Memory B cell (primary cell): ENCODE results near the gene DUT.

Source experiments
- ATAC-seq: fragments of 150-1000 bp; cut with Tn5 transposase; 2 replicates; pipeline ENCODE4 v1.10.0; 2021; ENCODE audit warnings: low read depth, mild to moderate bottlenecking, moderate library complexity
- DNase-seq, 2 donors: peaks; one replicate each; pipeline ENCODE4 v3.0.0; 2022; ENCODE audit warnings: low spot score in 2 of 2
- H3K27ac Mint-ChIP-seq: one replicate; pipeline ENCODE4 v1.8.0; 2022; ENCODE audit warnings: mild to moderate bottlenecking, moderate library complexity, mixed read lengths
- H3K27me3 Mint-ChIP-seq: one replicate; pipeline ENCODE4 v1.8.0; 2022; ENCODE audit warnings: mixed read lengths
- H3K36me3 Mint-ChIP-seq: one replicate; pipeline ENCODE4 v1.8.0; 2022; ENCODE audit warnings: mild to moderate bottlenecking, mixed read lengths
- H3K4me1 Mint-ChIP-seq: one replicate; pipeline ENCODE4 v1.8.0; 2022; ENCODE audit warnings: mixed read lengths
- H3K4me3 Mint-ChIP-seq: one replicate; pipeline ENCODE4 v1.8.0; 2022; ENCODE audit warnings: mild to moderate bottlenecking, moderate library complexity, mixed read lengths
- H3K9me3 Mint-ChIP-seq: one replicate; pipeline ENCODE4 v1.8.0; 2022; ENCODE audit warnings: mixed read lengths

Gene DUT

GRCh38 chr15:48330855-48331795, at the start of gene DUT:
DUT (plus strand) TSS chr15:48331429; CDS start chr15:48331516, 87 bp downstream.
- ATAC-seq (peak; percentile 75), DNase-seq (peak; percentile 65 to 74)
- Mint-ChIP-seq H3K9me3 (no peaks in the 10 kb centered on the region), H3K4me3 (peak within 1 kb of the TSS; percentile 97), H3K27ac (peak within 1 kb of the TSS; percentile 88), H3K27me3 (no peaks in the 10 kb centered on the region), H3K36me3 (peaks cover 2% of the 10 kb centered on the region), H3K4me1 (peaks cover 16% of the 10 kb centered on the region)

GRCh38 chr15:48281674-48282073, 49.6 kb upstream of the DUT start:
- DNase-seq, result no peak
- no peak overlapping the region for H3K27ac Mint-ChIP-seq
- H3K36me3 Mint-ChIP-seq, result no peaks in the 10 kb centered on the region
- H3K4me1 Mint-ChIP-seq, result peaks cover 6% of the 10 kb centered on the region
- H3K4me3 Mint-ChIP-seq, result no peak overlapping the region
- peaks cover 1% of the 10 kb centered on the region for H3K27me3 Mint-ChIP-seq
- no peaks in the 10 kb centered on the region for H3K9me3 Mint-ChIP-seq
- ATAC-seq, result no peak

GRCh38 chr15:48282216-48282615, 49.0 kb upstream of the DUT start:
- H3K36me3 Mint-ChIP-seq, result no peaks in the 10 kb centered on the region
- H3K27ac Mint-ChIP-seq, result no peak overlapping the region
- ATAC-seq (no peak), DNase-seq (no peak)
- H3K27me3 Mint-ChIP-seq, result peaks cover 1% of the 10 kb centered on the region
- peaks cover 6% of the 10 kb centered on the region for H3K4me1 Mint-ChIP-seq
- no peaks in the 10 kb centered on the region for H3K9me3 Mint-ChIP-seq
- no peak overlapping the region for H3K4me3 Mint-ChIP-seq

GRCh38 chr15:48283396-48284145, 47.7 kb upstream of the DUT start:
- H3K27ac Mint-ChIP-seq, result no peak overlapping the region
- no peaks in the 10 kb centered on the region for H3K36me3 Mint-ChIP-seq
- H3K4me3 Mint-ChIP-seq, result no peak overlapping the region
- peaks cover 1% of the 10 kb centered on the region for H3K27me3 Mint-ChIP-seq
- H3K9me3 Mint-ChIP-seq, result no peaks in the 10 kb centered on the region
- no peak for DNase-seq
- ATAC-seq, result no peak
- H3K4me1 Mint-ChIP-seq, result peaks cover 6% of the 10 kb centered on the region

GRCh38 chr15:48285329-48286214, 45.7 kb upstream of the DUT start:
- ATAC-seq, result peak; percentile 74

GRCh38 chr15:48289628-48290027, 41.6 kb upstream of the DUT start:
- Mint-ChIP-seq H3K36me3 (no peaks in the 10 kb centered on the region), H3K9me3 (no peaks in the 10 kb centered on the region), H3K4me3 (no peak overlapping the region), H3K27ac (no peak overlapping the region), H3K4me1 (peaks cover 6% of the 10 kb centered on the region), H3K27me3 (peaks cover 1% of the 10 kb centered on the region)
- DNase-seq (no peak), ATAC-seq (no peak)

More at GRCh38 chr15:48285329-48286214, 45.7 kb upstream of the DUT start:
- Mint-ChIP-seq H3K36me3 (no peaks in the 10 kb centered on the region), H3K4me1 (peaks cover 6% of the 10 kb centered on the region), H3K27me3 (peaks cover 1% of the 10 kb centered on the region), H3K9me3 (no peaks in the 10 kb centered on the region), H3K27ac (no peak overlapping the region), H3K4me3 (peak overlapping the region; percentile 51)
- DNase-seq, result peak; percentile 49 to 52

- H3K9me3 Mint-ChIP-seq, result no peaks in the 10 kb centered on the region
- ATAC-seq, result no peak
- no peaks in the 10 kb centered on the region for H3K4me1 Mint-ChIP-seq
- DNase-seq, result no peak
- no peak overlapping the region for H3K4me3 Mint-ChIP-seq
- H3K36me3 Mint-ChIP-seq, result no peaks in the 10 kb centered on the region
- no peaks in the 10 kb centered on the region for H3K27me3 Mint-ChIP-seq
- no peak overlapping the region for H3K27ac Mint-ChIP-seq
Measured at GRCh38 chr15:48292458-48292857, 38.8 kb upstream of the DUT start.

- Mint-ChIP-seq H3K27ac (no peak overlapping the region), H3K4me1 (no peaks in the 10 kb centered on the region), H3K4me3 (no peak overlapping the region), H3K36me3 (no peaks in the 10 kb centered on the region), H3K27me3 (no peaks in the 10 kb centered on the region), H3K9me3 (no peaks in the 10 kb centered on the region)
- no peak for ATAC-seq
- DNase-seq, result no peak
Measured at GRCh38 chr15:48297668-48298067, 33.6 kb upstream of the DUT start.

- no peak overlapping the region for H3K27ac Mint-ChIP-seq
- no peaks in the 10 kb centered on the region for H3K27me3 Mint-ChIP-seq
- no peaks in the 10 kb centered on the region for H3K4me1 Mint-ChIP-seq
- no peaks in the 10 kb centered on the region for H3K9me3 Mint-ChIP-seq
- ATAC-seq (no peak), DNase-seq (no peak)
- no peaks in the 10 kb centered on the region for H3K36me3 Mint-ChIP-seq
- H3K4me3 Mint-ChIP-seq, result no peak overlapping the region
Measured at GRCh38 chr15:48298914-48299313, 32.3 kb upstream of the DUT start.

- Mint-ChIP-seq H3K4me1 (no peaks in the 10 kb centered on the region), H3K4me3 (no peak overlapping the region), H3K9me3 (no peaks in the 10 kb centered on the region), H3K27ac (no peak overlapping the region), H3K27me3 (no peaks in the 10 kb centered on the region), H3K36me3 (no peaks in the 10 kb centered on the region)
- no peak for DNase-seq
- no peak for ATAC-seq
Measured at GRCh38 chr15:48300038-48300437, 31.2 kb upstream of the DUT start.

- Mint-ChIP-seq H3K27ac (no peak overlapping the region), H3K9me3 (no peaks in the 10 kb centered on the region), H3K36me3 (no peaks in the 10 kb centered on the region), H3K4me1 (no peaks in the 10 kb centered on the region), H3K4me3 (no peak overlapping the region), H3K27me3 (no peaks in the 10 kb centered on the region)
- ATAC-seq (no peak), DNase-seq (no peak)
Measured at GRCh38 chr15:48304398-48304797, 26.8 kb upstream of the DUT start.

- H3K4me3 Mint-ChIP-seq, result no peak overlapping the region
- no peak overlapping the region for H3K27ac Mint-ChIP-seq
- DNase-seq (no peak), ATAC-seq (no peak)
- no peaks in the 10 kb centered on the region for H3K4me1 Mint-ChIP-seq
- H3K9me3 Mint-ChIP-seq, result no peaks in the 10 kb centered on the region
- H3K27me3 Mint-ChIP-seq, result no peaks in the 10 kb centered on the region
- no peaks in the 10 kb centered on the region for H3K36me3 Mint-ChIP-seq
Measured at GRCh38 chr15:48306639-48307038, 24.6 kb upstream of the DUT start.

GRCh38 chr15:48307586-48307985, 23.6 kb upstream of the DUT start:
- ATAC-seq, result no peak
- no peaks in the 10 kb centered on the region for H3K4me1 Mint-ChIP-seq

More at GRCh38 chr15:48307586-48307985, 23.6 kb upstream of the DUT start:
- H3K27ac Mint-ChIP-seq, result no peak overlapping the region
- no peaks in the 10 kb centered on the region for H3K36me3 Mint-ChIP-seq
- H3K27me3 Mint-ChIP-seq, result no peaks in the 10 kb centered on the region
- no peak overlapping the region for H3K4me3 Mint-ChIP-seq
- H3K9me3 Mint-ChIP-seq, result no peaks in the 10 kb centered on the region
- no peak for DNase-seq
